ENCODE measurements around the gene OR9A4.
"Not testable (repeated sequence)": the region's sequence is repeated elsewhere in the genome, so short reads cannot be mapped to it uniquely, and the experiment has no call there.

OR9A4 gene

DNA sequence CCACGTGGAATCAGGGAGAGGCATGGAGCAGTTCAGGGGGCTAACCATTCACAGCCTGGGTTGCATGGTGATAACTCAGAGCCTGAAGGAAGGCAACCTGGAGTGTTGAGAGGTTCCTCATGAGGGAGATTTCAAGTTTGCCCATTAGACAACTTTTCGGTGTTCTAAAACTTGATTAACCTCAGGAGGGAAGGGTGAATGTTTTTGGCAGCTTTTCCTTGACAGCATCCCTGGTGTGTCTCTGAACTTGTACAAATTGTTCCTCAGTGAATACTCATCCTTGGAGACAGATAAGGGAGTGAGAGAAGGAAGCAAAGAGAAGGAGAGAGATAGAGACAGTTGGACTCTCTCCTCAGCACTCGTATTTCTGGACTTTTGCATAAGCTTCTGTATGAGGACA, at the start of gene OR9A4:
Gene OR9A4, plus strand, starts transcription at position 301 of the 400 bp plus-strand sequence. CDS start 2,477 bp downstream, outside the sequence.
- no peak for DNase-seq

DNA sequence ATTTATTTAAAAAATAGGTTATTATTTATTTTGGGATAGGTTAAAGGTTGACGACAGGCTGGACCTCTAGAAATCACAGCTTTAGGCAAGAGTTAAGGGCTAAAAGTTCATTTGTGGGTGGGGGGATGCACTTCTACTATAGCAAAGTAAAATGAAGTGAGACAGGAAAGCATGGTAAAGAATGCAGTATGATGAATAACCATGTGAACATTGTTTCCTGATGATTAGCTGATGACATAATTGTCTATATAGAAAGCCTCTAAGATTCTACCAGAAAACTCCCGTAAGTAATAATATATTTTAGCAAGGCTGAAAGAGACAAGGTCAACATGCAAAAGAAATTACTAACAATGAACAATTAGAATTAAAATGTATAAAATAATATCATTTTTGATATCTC, 49.2 kb upstream of the OR9A4 start:
- DNase-seq = no peak

GRCh38 chr7:141872931-141873330, 43.3 kb upstream of the OR9A4 start:
- no peak for DNase-seq

- no peak for DNase-seq
These were observed 41.4 kb upstream of the OR9A4 start for GRCh38 chr7:141874787-141875186.

DNA sequence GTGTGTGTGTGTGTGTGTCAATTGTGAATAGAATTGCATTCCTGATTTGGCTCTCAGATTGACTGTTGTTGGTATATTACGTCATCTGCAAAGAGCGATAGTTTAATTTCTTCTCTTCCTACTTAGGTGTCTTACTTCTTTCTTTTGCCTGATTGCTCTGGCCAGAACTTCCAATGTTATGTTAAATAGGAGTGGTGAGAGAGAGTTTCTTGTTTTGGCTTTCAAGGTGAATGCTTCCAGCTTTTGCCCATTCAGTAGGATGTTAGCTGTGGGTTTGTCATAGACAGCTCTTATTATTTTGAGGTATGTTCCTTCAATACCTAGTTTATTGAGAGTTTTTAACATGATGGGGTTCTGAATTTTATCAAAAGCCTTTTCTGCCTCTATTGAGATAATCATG, 40.7 kb upstream of the OR9A4 start:
- no peak for DNase-seq

DNA sequence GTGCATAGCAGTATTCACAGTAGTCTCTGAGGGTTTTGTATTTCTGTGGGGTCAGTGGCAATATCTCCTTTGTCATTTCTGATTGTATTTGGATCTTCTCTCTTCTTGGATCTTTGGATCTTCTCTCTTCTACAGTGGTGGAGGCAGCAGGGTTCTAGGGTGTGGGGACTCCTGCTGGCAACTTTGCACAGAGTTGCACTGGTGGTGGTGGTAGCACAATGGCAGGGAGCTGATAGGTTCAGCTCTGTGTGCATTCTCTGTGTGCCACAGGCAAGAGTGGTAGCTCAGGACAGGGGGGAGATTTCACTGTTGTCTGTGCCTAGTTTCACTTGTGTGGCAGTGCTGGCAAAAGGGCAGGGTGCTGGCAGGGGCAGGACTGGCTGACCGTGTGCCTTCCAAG, 39.8 kb upstream of the OR9A4 start:
- no peak for DNase-seq

- DNase-seq = no peak
These were observed 38.8 kb upstream of the OR9A4 start for GRCh38 chr7:141877365-141877764.

DNA sequence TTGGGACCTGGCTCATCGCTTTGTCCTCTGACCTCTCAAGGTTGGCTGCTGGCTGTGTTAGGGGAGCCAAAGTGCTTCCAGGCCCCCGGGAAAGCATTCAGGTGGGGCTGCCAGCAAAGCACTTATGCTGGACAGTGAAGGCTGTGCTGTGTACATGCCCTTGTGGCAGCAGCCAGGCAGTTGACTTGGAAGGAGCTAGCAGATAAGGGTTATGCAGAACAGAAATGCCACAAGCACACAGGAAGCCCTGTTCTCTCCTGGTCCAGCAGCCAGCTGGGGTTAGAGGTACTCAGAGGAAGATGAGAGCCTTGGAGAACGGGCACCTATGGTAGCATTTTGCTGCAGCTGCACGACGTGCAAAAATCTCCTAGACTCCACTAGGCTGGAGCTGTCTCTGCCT, 35.2 kb upstream of the OR9A4 start:
- no peak for DNase-seq

- DNase-seq = no peak
These were observed 31.5 kb upstream of the OR9A4 start for GRCh38 chr7:141884539-141885225.

GRCh38 chr7:141889321-141889720, 26.9 kb upstream of the OR9A4 start:
- no peak for DNase-seq

DNA sequence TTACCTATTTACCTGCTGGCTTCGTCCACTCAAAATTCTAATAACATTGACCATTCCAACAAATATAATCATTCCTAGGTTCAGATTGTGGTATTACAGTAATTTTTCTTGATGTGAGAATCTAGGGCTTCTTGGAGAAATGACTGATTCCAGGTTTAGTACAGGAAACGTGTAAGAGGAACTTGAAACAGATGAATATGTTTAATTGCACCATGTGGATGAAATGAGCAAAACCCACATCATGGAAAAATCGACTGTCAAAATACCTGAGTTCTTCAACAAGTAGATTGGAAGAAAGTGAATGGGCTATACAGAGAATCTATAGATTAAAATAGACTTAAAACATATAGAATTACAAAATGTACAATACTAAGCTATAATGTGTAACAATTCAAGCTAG, 24.9 kb upstream of the OR9A4 start:
- DNase-seq = no peak

GRCh38 chr7:141899366-141899765, 16.8 kb upstream of the OR9A4 start:
- DNase-seq = not testable (repeated sequence)

DNA sequence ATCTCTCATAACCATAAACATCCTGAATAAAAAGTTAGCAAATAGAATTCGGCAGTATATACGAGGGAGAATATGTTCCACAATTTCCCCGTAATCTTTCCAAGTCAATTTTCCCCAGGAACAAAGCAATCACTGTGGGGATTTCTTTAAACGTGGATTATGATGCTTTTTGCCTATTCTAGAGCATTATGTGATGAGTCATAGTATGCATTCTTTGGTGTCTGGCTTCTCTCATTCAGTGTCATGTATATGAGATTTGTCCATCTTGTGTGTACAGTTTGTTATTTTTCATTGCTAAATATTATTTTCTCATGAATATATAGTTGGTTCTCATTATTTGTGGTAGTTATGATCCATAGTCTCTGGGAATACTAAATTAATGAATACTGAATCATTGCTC, 9.9 kb upstream of the OR9A4 start:
- DNase-seq = no peak

GRCh38 chr7:141911391-141911790, 4.8 kb upstream of the OR9A4 start:
- DNase-seq = no peak

DNA sequence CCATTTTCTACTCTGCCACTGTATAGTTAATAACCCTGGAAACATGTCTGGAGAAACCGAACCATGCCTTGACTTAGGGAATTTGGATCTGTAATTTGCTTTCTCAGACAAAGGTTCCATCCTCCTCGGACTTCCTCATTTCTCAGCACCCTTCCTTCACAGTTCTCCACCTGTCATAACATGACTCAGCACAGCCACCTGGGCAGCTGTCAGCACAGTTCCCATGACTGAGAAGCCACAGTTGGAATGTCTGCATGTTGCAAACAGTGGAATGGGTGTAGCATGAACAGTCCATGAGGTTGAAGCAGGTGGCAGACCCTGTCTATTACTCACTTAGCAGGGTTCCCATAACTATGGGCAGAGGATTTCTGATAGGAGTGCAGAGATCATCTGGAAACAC, 634 bp upstream of the OR9A4 start:
- no peak for DNase-seq

DNA sequence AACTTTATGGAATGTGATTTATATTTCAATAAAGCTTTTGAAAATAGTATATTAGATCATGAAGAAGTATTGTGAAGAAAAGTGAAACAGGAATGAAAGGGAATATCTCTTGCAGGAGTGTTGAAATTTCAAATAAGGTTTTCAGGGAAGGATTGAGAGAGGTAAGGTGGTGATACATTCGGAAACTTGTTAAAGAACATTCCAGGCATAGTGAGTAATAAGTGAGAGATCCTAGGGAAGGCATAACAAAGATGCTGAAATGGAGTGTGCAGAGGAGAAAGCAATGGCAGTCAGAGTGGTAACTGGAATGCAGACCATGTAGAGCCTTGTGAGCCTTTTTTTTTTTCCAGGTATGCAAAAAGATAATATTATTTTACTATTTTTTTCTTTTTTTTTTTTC, 4.1 kb downstream of the OR9A4 start:
- no peak for DNase-seq

DNA sequence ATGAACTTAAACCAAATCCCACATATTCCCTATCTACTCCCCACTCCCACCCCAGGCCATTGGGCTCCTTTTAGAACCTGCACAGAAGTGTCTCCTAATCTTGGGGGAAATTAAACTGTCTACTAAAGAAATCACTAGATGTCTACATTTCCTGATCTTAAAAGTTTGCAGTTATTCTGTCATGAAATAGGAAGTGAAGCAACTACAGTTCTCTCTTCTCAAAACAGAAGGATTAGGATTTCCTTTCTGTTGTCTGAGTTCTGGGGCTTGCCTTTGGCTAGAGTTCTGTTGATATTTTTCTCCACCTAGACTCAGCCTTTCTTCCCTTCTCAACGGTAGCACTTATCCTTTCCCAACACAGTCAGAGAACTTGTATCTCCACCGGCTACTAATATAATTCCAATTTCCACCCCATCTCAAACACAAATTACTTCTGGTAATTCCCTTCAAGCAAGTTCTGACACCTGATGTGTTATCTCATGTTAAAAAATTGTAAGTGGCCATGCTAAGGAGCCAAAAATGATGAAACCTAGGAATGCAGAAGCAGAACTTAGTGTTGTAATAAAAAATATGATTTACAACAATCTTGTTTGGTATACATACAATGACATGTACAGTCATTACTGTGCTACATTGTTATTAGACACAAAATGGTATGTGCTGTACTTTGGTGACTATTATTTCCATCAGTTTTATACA, 12.1 kb downstream of the OR9A4 start:
- no peak for DNase-seq

DNA sequence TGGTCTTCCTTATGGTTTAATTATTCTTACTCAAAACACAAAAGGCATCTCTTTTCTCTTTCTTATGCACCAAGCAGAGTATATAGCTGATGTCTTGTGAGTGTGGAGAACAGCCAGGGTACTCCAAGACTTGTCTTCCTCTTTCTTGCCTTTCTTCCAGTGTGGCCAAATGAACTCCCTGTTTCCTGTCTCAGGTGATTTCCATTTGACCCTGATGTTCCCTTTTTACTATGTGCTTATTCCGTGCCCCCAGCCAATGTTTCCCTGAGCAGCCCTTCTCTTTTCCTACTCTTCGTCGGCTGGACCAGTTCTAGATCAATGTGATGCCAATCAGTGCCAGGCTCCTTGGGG, 12.6 kb downstream of the OR9A4 start:
- DNase-seq = no peak

- no peak for DNase-seq
These were observed 14.0 kb downstream of the OR9A4 start for GRCh38 chr7:141930211-141930610.

DNA sequence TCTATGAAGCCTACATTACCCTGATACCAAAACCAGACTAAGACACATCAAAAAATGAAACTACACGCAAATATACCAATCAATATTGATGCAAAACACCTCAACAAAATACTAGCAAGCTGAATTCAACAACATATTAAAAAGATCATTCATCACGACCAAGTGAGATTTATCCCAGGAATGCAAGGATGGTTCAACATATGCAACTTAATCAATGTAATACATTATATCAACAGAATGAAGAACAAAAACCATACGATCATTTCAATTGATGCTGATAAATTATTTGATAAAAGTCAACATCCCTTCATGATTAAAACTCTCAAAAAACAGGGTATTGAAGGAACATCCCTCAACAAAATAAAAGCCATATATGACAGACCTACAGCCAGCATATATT, 24.9 kb downstream of the OR9A4 start:
- DNase-seq = no peak

GRCh38 chr7:141943846-141944245, 27.6 kb downstream of the OR9A4 start:
- DNase-seq = no peak

DNA sequence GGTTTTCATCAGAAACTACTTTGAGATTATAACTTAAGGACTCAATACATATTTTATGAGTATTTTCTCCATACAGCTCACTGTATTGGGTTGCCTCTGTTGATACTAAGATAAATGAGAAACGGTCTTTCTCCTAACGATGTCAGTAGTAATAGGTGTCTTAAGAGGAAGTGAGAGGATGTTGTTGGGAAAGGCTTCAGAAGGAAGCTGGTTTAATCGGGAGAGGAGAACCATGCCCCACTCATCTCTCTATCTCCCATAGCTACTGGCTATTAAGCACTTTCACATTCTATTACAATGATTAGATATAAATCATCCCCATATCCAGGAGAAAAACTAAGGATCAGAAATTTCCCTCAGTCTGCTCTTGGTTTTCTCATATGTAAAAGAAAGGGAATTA, 28.6 kb downstream of the OR9A4 start:
- DNase-seq = no peak

- no peak for DNase-seq
These were observed 29.2 kb downstream of the OR9A4 start for GRCh38 chr7:141945356-141945755.

- no peak for DNase-seq
These were observed 30.6 kb downstream of the OR9A4 start, which contains the start of gene CLEC5A for GRCh38 chr7:141946796-141947195. Gene CLEC5A, minus strand, starts transcription at chr7:141946974. Its CDS starts 682 bp downstream, at chr7:141946292.

DNA sequence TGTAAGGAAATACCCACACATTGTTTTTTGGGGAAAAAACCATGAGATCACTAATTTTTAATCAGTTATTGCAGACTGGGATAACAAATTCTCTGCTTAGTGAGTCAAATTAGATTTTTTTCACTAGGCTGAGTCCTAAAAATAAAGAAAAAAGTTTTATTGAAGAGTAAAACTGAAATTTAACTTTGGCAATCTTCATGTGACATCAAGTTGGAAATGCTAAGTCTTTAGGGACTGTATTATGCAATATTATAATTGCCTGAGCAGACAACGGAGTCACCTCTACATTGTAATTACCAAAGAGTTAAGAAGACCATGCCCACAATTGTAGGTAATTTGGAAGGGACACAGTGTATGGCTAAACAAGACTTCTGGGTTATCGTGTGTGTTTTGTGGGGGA, 32.8 kb downstream of the OR9A4 start:
- no peak for DNase-seq
